Muscle of leg (tissue), 11 donors: Measurements from ENCODE around the gene CHN1. TPM values are rescaled to one million over a fixed set of nuclear protein-coding genes. Genes with fewer than 3 reads are reported as not detected.
A peak's percentile ranks its signal among the peaks of the same experiment; 100 is the strongest.

Experiments
- DNase-seq: peaks from one replicate; pipeline ENCODE4 v3.0.0; 2013
- H3K27ac ChIP-seq: one replicate; pipeline ENCODE4 v1.5.1; 2013; ENCODE audit warnings: mild to moderate bottlenecking, low read length, control low read depth
- H3K27me3 ChIP-seq: one replicate; pipeline ENCODE4 v1.6.1; 2013; ENCODE audit warnings: low read length; ENCODE audit not compliant: control insufficient read depth, insufficient read depth
- H3K36me3 ChIP-seq: one replicate; pipeline ENCODE4 v1.6.1; 2013; ENCODE audit warnings: low read length; ENCODE audit not compliant: control insufficient read depth, insufficient read depth
- H3K4me1 ChIP-seq: one replicate; pipeline ENCODE4 v1.6.1; 2013; ENCODE audit warnings: low read length; ENCODE audit not compliant: control insufficient read depth, insufficient read depth
- H3K4me3 ChIP-seq: one replicate; pipeline ENCODE4 v1.5.1; 2013; ENCODE audit warnings: low read length, control low read depth
- H3K9me3 ChIP-seq: replicated peaks from 2 replicates; pipeline ENCODE4 v1.6.1; 2013; ENCODE audit warnings: low read depth, low read length; ENCODE audit not compliant: control insufficient read depth
- WGBS: methylation state at CpG from one replicate; pipeline ENCODE4 v1.1.5; 2013; ENCODE audit warnings: missing lambda C conversion rate; ENCODE audit not compliant: insufficient coverage; 5-methylcytosine and 5-hydroxymethylcytosine counted together
- polyA plus RNA-seq, 8 donors: library from polyadenylated mRNA; unstranded; fragments of 120-200 nt; gene quantifications; one replicate each; pipeline versions ENCODE4 v1.2.1 to v1.2.3, GENCODE V29; 2013; ENCODE audit warnings: inconsistent platforms in 1 of 8, low replicate concordance in 1 of 8; ENCODE audit not compliant: insufficient read length in 8 of 8, insufficient read depth in 1 of 8
- total RNA-seq: library from RNA; stranded (reverse); fragments of 120-200 nt; gene quantifications from one replicate; pipeline ENCODE4 v1.2.4, GENCODE V29; 2013

Gene CHN1
- total and polyA plus RNA-seq, 9 donors = 10.9 to 19.5 (median 12.2) TPM

DNA sequence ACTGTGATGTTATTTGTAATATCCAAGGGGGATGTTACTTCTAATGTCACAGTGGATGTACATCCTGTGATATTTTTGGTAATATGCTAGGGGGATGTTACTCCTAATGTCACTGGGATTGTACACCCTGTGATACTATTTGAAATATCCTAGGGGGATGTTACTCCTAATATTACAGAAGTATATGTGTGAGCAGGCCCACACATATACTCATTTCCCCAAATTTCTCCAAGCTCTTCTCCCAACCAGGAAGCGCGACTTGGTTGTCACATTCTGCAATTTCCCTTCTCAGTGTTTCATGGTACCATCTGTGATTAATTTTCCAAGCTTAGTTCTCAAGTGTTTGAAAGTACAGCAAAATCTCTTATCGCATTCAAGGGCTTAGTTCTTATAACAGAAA is 29.5 kb upstream of the CHN1 start:
- H3K9me3 ChIP-seq = no peaks in the 10 kb centered on the region
- no peak overlapping the region for H3K27ac ChIP-seq
- no peak for DNase-seq
- no peak overlapping the region for H3K4me3 ChIP-seq
- no peaks in the 10 kb centered on the region for H3K4me1 ChIP-seq
- WGBS = 90% methylated on average over 2 of the region's 3 CpGs
- H3K27me3 ChIP-seq = no peaks in the 10 kb centered on the region
- no peaks in the 10 kb centered on the region for H3K36me3 ChIP-seq

DNA sequence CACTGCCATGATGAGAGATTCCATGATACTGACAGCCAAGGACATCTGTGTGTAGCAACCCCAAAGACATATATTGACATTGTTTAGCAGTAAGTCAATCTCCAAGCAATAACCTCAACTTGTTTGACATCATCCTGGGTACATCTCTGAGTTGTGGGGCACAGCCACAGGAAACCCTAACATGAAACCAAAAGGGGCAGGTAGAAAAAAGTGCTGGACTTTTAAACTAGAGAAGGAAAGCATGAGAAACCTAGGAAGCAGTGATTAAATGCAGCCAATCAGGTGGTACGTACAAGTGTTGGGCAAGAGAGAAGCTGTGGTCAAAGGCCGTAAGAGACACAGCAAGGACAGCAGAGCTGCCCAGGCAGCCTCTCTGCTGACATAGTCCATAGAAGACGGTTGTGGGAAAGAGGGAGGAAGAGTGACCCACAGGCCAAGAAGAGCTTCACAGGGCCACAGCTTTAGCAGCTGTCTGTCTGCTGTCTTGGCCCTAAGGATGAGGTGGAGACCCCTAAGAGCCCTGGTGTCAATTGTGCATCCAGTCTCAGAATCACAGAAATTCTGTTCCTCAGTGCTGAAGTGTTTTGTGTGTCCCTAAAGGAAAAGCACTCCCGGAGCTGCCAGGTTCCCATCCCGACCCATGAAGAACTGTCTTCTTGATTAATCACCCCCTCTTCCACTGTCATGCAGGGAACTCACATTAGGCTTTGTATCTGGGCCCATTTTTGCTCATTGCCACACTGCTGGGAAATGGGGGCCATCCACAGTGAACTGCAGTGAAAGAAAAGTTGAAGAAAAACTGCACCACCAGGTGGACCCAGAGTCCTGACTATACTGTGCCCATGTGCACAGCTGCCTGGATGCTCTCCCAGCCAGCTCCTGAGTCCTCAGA is 25.4 kb upstream of the CHN1 start:
- peak; percentile 39 for DNase-seq
- H3K27me3 ChIP-seq = no peaks in the 10 kb centered on the region
- H3K4me3 ChIP-seq = no peak overlapping the region
- no peak overlapping the region for H3K27ac ChIP-seq
- H3K36me3 ChIP-seq = no peaks in the 10 kb centered on the region
- H3K4me1 ChIP-seq = peaks cover 5% of the 10 kb centered on the region
- 81% methylated on average over 4 of the region's 5 CpGs for WGBS
- no peaks in the 10 kb centered on the region for H3K9me3 ChIP-seq

DNA sequence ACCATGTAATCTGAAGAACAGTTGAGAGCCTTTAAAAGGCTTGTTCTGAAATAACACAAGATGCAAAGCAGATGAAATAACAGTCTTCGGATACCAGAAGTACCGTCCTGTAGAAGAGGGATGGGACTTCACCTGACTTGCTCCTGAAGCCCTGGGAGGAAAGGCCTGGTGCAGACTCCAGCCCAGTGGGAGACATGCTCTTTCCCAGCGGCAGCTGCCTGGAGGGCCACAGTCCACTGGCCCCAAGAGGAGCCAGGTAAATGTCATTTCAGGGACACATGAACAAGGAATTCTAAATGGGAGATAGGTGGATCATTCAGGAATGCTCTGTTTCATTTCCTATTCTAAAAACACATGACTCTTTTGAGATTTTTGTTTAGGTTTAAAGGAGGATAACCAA is 22.6 kb upstream of the CHN1 start:
- no peak overlapping the region for H3K27ac ChIP-seq

DNA sequence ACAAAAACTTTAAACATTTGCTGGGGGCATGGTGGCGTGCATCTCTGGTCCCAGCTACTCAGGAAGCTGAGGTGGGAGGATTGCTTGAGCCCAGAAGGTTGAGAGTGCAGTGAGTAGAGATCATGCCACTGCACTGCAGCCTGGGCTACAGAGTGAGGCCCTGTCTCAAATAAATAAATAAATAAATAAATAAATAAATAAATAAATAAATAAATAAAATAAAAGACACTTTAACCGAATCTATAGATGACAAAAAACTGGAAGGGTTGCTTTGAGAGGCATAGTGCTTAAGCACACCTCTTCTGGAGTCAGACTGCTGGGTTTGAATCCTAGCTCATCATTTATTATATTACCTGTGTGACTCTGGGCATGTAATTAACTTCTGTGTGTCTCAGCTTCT is 21.2 kb upstream of the CHN1 start:
- no peaks in the 10 kb centered on the region for H3K36me3 ChIP-seq
- no CpG with 5 or more reads among the region's 2 CpGs for WGBS
- DNase-seq = no peak

More for the DNA sequence above, 22.6 kb upstream of the CHN1 start:
- Histone ChIP-seq H3K27me3 (no peaks in the 10 kb centered on the region), H3K4me3 (no peak overlapping the region), H3K9me3 (no peaks in the 10 kb centered on the region), H3K4me1 (peaks cover 5% of the 10 kb centered on the region), H3K36me3 (no peaks in the 10 kb centered on the region)
- DNase-seq = no peak
- WGBS = 93% methylated on average over 3 of the region's 3 CpGs

DNA sequence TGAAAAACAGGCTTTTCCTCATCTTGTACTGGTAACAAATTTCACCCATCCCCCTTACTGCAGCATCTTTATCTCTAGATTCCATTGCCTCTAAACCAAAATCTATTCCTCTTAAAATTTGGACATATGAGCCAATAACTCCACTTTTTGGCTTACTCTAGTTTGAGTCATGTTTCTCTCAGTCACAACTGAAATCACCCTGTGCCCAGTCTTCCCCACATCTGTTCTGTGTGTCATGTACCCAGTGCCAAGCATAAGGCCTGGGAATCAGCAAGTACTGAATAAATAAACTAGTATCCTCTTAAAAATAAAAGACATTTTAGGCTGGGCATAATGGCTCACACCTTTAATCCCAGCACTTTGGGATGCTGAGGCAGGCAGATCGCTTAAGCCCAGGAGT is 20.8 kb upstream of the CHN1 start:
- Histone ChIP-seq H3K9me3 (no peaks in the 10 kb centered on the region), H3K27ac (no peak overlapping the region)

More for the DNA sequence above, 21.2 kb upstream of the CHN1 start:
- H3K27me3 ChIP-seq = no peaks in the 10 kb centered on the region
- peaks cover 5% of the 10 kb centered on the region for H3K4me1 ChIP-seq
- H3K4me3 ChIP-seq = no peak overlapping the region
- no peak overlapping the region for H3K27ac ChIP-seq
- no peaks in the 10 kb centered on the region for H3K9me3 ChIP-seq

DNA sequence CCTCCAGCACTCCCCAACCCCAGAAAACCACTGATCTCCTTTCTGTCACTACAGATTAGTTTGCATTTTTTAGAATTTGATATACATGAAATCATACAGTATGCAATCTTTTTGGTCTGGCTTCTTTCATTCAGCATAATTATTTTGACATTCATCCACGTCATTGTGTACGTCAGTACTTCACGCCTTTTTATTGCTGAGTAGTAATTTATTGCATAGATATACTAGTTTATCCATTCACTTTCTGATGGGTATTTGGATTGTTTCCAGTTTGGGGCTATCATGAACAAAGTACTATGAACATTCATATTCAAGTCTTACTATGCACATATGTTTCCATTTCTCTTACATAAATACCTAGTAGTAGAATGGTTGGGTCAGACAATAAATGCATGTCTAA is 20.1 kb upstream of the CHN1 start:
- no CpG with 5 or more reads among the region's 3 CpGs for WGBS
- DNase-seq = no peak
- Histone ChIP-seq H3K9me3 (no peaks in the 10 kb centered on the region), H3K27ac (no peak overlapping the region), H3K4me3 (no peak overlapping the region), H3K27me3 (no peaks in the 10 kb centered on the region), H3K4me1 (peaks cover 5% of the 10 kb centered on the region), H3K36me3 (no peaks in the 10 kb centered on the region)

More for the DNA sequence above, 20.8 kb upstream of the CHN1 start:
- Histone ChIP-seq H3K36me3 (no peaks in the 10 kb centered on the region), H3K27me3 (no peaks in the 10 kb centered on the region), H3K4me1 (peaks cover 5% of the 10 kb centered on the region), H3K4me3 (no peak overlapping the region)
- no peak for DNase-seq
- WGBS = no CpG with 5 or more reads among the region's 1 CpG

DNA sequence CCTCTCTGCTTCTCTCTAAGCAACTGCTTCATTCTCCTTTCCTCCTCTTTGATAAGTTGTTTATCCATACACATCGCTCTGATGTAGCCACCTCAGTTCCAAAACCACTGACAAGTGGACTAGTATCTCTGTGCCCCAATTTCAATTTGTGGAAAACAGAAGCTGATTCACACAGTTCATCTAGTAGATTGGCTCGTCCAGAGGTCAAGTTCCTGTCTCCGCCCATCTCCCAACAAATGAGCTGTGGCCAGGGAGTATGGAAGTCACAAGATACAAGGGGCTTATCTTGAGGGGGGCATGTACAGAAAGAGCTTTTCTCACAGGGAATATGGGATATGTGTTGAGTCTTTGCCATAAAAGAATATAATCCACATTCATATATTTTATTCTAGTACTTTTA is 17.7 kb upstream of the CHN1 start:
- H3K27ac ChIP-seq = no peak overlapping the region
- no peaks in the 10 kb centered on the region for H3K27me3 ChIP-seq
- no peaks in the 10 kb centered on the region for H3K9me3 ChIP-seq
- no peak overlapping the region for H3K4me3 ChIP-seq
- 60% methylated on average over 1 of the region's 3 CpGs for WGBS
- DNase-seq = no peak
- H3K36me3 ChIP-seq = no peaks in the 10 kb centered on the region
- no peaks in the 10 kb centered on the region for H3K4me1 ChIP-seq

DNA sequence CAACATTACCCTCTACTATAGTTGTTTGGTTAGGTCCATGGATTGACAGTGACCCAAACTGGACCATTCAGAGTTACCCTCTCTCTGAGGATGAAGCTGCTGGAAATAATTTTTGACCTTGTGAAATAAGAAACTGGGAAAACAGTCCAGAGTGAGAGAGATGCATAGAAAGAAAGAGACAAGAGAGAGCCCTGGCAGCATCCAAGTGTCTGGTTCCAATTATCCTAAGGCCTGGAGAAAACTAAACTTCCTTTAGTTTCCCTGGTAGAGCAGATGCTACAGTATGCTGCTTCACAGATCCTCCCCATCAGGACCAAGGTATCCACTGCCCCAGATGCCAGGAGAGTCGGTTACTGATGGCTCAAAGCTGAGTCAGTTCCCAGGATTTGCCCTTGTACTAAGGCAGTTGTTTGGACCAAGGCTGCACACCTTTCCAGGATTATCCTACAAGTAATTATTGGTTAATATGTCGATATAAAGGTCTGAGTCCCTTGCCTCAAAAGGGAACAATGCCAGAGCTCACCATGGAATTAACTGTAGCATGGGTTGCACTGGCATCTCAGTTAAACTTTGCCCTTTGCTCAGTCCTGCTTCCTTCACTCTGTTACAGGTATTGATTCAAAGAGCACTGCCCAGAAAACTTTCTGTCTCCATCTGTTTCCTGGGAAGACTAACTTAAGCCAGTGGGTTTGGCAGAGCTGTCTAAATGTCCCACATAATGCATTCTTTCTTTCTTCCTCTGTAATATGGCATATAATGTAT is 14.6 kb upstream of the CHN1 start:
- DNase-seq = peak; percentile 23
- no CpG with 5 or more reads among the region's 2 CpGs for WGBS
- Histone ChIP-seq H3K27me3 (no peaks in the 10 kb centered on the region), H3K27ac (no peak overlapping the region), H3K4me3 (no peak overlapping the region), H3K4me1 (no peaks in the 10 kb centered on the region), H3K9me3 (no peaks in the 10 kb centered on the region), H3K36me3 (no peaks in the 10 kb centered on the region)

DNA sequence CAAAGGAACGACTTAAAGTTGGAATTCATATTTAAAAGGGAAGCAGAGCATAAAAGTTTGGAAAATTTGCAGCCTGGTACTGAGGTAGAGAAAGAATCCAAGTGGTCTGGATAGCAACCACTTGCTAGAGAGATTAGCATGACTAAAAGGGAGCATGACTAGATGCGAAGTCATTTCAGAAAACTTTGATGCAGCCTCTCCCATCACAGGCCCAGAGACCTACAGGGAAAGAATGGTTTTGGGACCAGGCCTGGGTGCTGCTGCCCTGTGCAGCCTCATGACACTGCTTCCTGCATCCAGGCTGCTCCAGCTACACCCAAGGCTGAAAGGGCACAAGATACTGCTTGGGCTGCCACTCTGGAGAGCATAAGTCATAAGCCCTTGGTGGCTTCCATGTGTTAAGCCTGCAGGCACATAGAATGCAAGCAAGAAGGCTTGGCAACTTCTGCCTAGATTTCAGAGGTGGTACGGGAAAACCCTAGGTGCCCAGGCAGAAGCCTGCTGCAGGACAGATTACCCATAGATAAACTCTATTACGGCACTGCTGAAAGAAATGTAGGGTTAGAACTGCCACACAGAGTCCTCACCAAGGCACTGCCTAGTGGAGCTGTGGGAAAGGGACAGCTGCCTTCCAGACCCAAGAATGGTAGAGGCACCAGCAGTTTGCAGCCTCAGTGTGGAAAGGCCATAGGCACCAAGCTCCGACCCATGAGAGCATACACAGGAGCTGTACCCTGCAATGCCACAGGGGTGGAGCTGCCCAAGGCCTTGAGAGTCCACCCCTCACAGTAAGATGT is 12.6 kb upstream of the CHN1 start:
- WGBS = 88% methylated on average over 3 of the region's 5 CpGs
- DNase-seq = no peak
- no peaks in the 10 kb centered on the region for H3K9me3 ChIP-seq
- H3K4me3 ChIP-seq = no peak overlapping the region
- H3K27me3 ChIP-seq = no peaks in the 10 kb centered on the region
- H3K27ac ChIP-seq = no peak overlapping the region
- H3K4me1 ChIP-seq = no peaks in the 10 kb centered on the region
- H3K36me3 ChIP-seq = no peaks in the 10 kb centered on the region

DNA sequence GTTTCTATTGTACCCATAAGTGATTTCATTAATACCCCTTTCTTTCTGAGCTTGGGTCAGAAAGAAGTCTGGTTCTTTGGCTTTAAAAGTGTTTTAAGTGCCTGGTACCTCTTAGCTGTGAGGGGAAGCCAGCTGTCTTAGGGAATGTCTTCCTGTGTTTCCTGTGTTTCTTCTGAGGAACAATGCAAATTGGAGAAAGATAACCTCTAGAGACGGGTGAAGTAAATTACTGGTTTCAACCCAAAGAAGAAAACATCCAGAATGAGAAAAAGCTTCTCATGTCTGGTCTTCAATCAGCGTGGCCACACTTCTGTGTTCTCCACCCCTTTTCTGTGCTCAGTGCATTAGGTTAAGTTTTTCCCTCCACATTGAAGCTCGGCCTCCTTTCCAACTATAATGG is 10.2 kb upstream of the CHN1 start:
- DNase-seq = no peak
- no peaks in the 10 kb centered on the region for H3K27me3 ChIP-seq
- WGBS = 0% methylated on average over 1 of the region's 3 CpGs
- no peaks in the 10 kb centered on the region for H3K9me3 ChIP-seq
- H3K4me3 ChIP-seq = no peak overlapping the region
- H3K27ac ChIP-seq = no peak overlapping the region
- no peaks in the 10 kb centered on the region for H3K36me3 ChIP-seq
- no peaks in the 10 kb centered on the region for H3K4me1 ChIP-seq
